ENCODE data around the gene DENND4C.
"Not testable (repeated sequence)": the region's sequence is repeated elsewhere in the genome, so short reads cannot be mapped to it uniquely, and the experiment has no call there.

The DENND4C gene

GRCh38 chr9:19239955-19240354 lies 9.5 kb downstream of the DENND4C start:
- TF ChIP-seq CTCF (IDR thresholded peaks at IDR 0.05; ENCODE audit: low read depth, low read length), result no peak
- Histone ChIP-seq H3K9me3 (ENCODE audit: severe bottlenecking) (no peaks in the 10 kb centered on the region), H3K36me3 (peaks cover 9% of the 10 kb centered on the region), H3K4me3 (ENCODE audit: low read depth, low read length) (no peak overlapping the region), H3K27me3 (ENCODE audit: insufficient read depth, low read depth, severe bottlenecking) (no peaks in the 10 kb centered on the region), H3K27ac (no peak overlapping the region)
- DNase-seq, result no peak

GRCh38 chr9:19241728-19242127 lies 11.2 kb downstream of the DENND4C start:
- DNase-seq, result no peak
- H3K36me3 ChIP-seq, result peaks cover 9% of the 10 kb centered on the region
- no peak overlapping the region for H3K4me3 ChIP-seq (ENCODE audit: low read depth, low read length)
- no peaks in the 10 kb centered on the region for H3K27me3 ChIP-seq (ENCODE audit: insufficient read depth, low read depth, severe bottlenecking)
- H3K27ac ChIP-seq, result no peak overlapping the region
- H3K9me3 ChIP-seq (ENCODE audit: severe bottlenecking), result no peaks in the 10 kb centered on the region
- TF ChIP-seq CTCF (IDR thresholded peaks at IDR 0.05; ENCODE audit: low read depth, low read length), result no peak

DNA sequence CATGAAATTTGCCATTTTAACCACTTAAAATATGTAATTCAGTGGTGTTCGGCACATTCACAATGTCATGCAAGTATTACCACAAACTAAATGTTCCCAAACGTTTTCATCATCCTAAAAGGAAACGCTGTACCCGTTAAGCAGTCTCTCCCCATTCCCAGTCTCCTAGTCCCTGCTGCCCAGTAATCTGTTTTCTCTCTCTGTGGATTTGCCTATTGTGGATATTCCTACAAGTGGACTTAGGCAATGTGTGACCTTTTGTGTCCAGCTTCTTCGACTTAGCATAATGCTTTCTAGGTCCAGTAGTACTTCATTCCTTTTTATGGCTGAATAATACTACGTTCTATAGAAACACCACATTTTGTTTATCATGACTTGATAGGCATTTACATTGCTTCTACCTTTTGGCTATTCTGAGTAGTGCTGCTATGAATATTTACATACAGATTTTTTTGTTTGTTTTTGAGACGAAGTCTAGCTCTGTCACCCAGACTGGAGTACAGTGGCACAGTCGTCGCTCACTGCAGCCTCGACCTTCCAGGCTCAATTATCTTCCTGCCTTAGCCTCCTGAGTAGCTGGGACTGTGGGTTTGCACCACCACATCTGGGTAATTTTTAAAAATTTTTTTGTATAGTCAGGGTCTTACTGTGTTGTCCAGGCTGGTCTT lies 13.0 kb downstream of the DENND4C start:
- TF ChIP-seq CTCF (IDR thresholded peaks at IDR 0.05; ENCODE audit: low read depth, low read length), result no peak
- DNase-seq, result no peak
- H3K36me3 ChIP-seq, result peaks cover 9% of the 10 kb centered on the region
- no peaks in the 10 kb centered on the region for H3K9me3 ChIP-seq (ENCODE audit: severe bottlenecking)
- H3K27ac ChIP-seq, result no peak overlapping the region
- H3K27me3 ChIP-seq (ENCODE audit: insufficient read depth, low read depth, severe bottlenecking), result no peaks in the 10 kb centered on the region
- H3K4me3 ChIP-seq (ENCODE audit: low read depth, low read length), result no peak overlapping the region

GRCh38 chr9:19246891-19247290 lies 16.4 kb downstream of the DENND4C start:
- DNase-seq, result no peak
- H3K4me3 ChIP-seq (ENCODE audit: low read depth, low read length), result no peak overlapping the region
- no peak for TF ChIP-seq CTCF (IDR thresholded peaks at IDR 0.05; ENCODE audit: low read depth, low read length)
- no peaks in the 10 kb centered on the region for H3K36me3 ChIP-seq
- H3K27ac ChIP-seq, result no peak overlapping the region
- no peaks in the 10 kb centered on the region for H3K9me3 ChIP-seq (ENCODE audit: severe bottlenecking)
- no peaks in the 10 kb centered on the region for H3K27me3 ChIP-seq (ENCODE audit: insufficient read depth, low read depth, severe bottlenecking)

GRCh38 chr9:19247420-19247819 lies 16.9 kb downstream of the DENND4C start:
- Histone ChIP-seq H3K27ac (no peak overlapping the region), H3K36me3 (no peaks in the 10 kb centered on the region), H3K4me3 (ENCODE audit: low read depth, low read length) (no peak overlapping the region), H3K9me3 (ENCODE audit: severe bottlenecking) (no peaks in the 10 kb centered on the region), H3K27me3 (ENCODE audit: insufficient read depth, low read depth, severe bottlenecking) (no peaks in the 10 kb centered on the region)
- TF ChIP-seq CTCF (IDR thresholded peaks at IDR 0.05; ENCODE audit: low read depth, low read length), result no peak
- no peak for DNase-seq

- not testable (repeated sequence) for H3K9me3 ChIP-seq (ENCODE audit: severe bottlenecking); H3K27me3 ChIP-seq (ENCODE audit: insufficient read depth, low read depth, severe bottlenecking); H3K27ac ChIP-seq; H3K36me3 ChIP-seq; DNase-seq; H3K4me3 ChIP-seq (ENCODE audit: low read depth, low read length)
Measured at GRCh38 chr9:19250346-19250745, 19.9 kb downstream of the DENND4C start.

- H3K27ac ChIP-seq; H3K27me3 ChIP-seq (ENCODE audit: insufficient read depth, low read depth, severe bottlenecking); H3K36me3 ChIP-seq; H3K4me3 ChIP-seq (ENCODE audit: low read depth, low read length); H3K9me3 ChIP-seq (ENCODE audit: severe bottlenecking); DNase-seq: not testable (repeated sequence)
Measured at GRCh38 chr9:19251203-19251602, 20.7 kb downstream of the DENND4C start.

DNA sequence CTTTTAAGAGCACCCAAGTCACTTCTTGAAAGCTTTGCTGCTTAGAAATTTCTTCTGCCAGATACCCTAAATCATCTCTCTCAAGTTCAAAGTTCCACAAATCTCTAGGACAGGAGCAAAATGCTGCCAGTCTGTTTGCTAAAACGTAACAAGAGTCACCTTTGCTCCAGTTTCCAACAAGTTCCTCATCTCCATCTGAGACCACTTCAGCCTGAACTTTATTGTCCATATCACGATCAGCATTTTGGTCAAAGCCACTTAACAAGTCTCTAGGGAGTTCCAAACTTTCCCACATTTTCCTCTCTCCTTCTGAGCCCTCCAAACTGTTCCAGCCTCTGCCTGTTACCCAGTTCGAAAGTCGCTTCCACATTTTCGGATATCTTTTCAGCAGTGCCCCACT lies 21.1 kb downstream of the DENND4C start:
- not testable (repeated sequence) for H3K9me3 ChIP-seq (ENCODE audit: severe bottlenecking); H3K27me3 ChIP-seq (ENCODE audit: insufficient read depth, low read depth, severe bottlenecking); H3K27ac ChIP-seq; H3K36me3 ChIP-seq; DNase-seq; H3K4me3 ChIP-seq (ENCODE audit: low read depth, low read length)
